Natural killer cell (primary cell): ENCODE measurements around the gene WEE1. TPM values are rescaled to one million over a fixed set of nuclear protein-coding genes. Genes with fewer than 3 reads are reported as not detected.
"Not testable (repeated sequence)": the region's sequence is repeated elsewhere in the genome, so short reads cannot be mapped to it uniquely, and the experiment has no call there.

Source experiments
- ATAC-seq, 3 donors: fragments of 150-1000 bp in 2 of 3; fragments of 200-7000 bp in 1 of 3; cut with Tn5 transposase; 1 replicate in 1 of 3; 2 replicates in 2 of 3; pipeline ENCODE4 v1.10.0; 2021; ENCODE audit warnings: mild to moderate bottlenecking in 2 of 3, moderate library complexity in 2 of 3
- DNase-seq, 2 donors: peaks; one replicate each; pipeline versions ENCODE4 v3.0.0 to v3.0.0-alpha.2; 2013 to 2021; ENCODE audit warnings: mixed read lengths in 1 of 2
- H3K27ac ChIP-seq: one replicate; pipeline ENCODE4 v1.5.1; 2013; ENCODE audit warnings: mild to moderate bottlenecking, low read length
- H3K27me3 ChIP-seq: one replicate; pipeline ENCODE4 v1.6.1; 2013; ENCODE audit warnings: low read length; ENCODE audit not compliant: control insufficient read depth, insufficient read depth
- H3K36me3 ChIP-seq: one replicate; pipeline ENCODE4 v1.6.1; 2013; ENCODE audit warnings: low read length; ENCODE audit not compliant: control insufficient read depth, insufficient read depth
- H3K4me1 ChIP-seq: one replicate; pipeline ENCODE4 v1.6.1; 2013; ENCODE audit warnings: low read length; ENCODE audit not compliant: control insufficient read depth, insufficient read depth
- H3K4me3 ChIP-seq: one replicate; pipeline ENCODE4 v1.5.1; 2013; ENCODE audit warnings: low read length
- H3K9me3 ChIP-seq: one replicate; pipeline ENCODE4 v1.6.1; 2013; ENCODE audit warnings: low read length; ENCODE audit not compliant: control insufficient read depth, insufficient read depth
- H3K27ac Mint-ChIP-seq, 2 donors: one replicate each; pipeline ENCODE4 v1.8.0; 2022; ENCODE audit warnings: mild to moderate bottlenecking in 2 of 2, mixed read lengths in 2 of 2, moderate library complexity in 1 of 2
- H3K27me3 Mint-ChIP-seq, 2 donors: one replicate each; pipeline ENCODE4 v1.8.0; 2022; ENCODE audit warnings: low read depth in 2 of 2, mixed read lengths in 2 of 2
- H3K36me3 Mint-ChIP-seq: one replicate; pipeline ENCODE4 v1.8.0; 2022; ENCODE audit warnings: mixed read lengths
- H3K4me1 Mint-ChIP-seq, 2 donors: one replicate each; pipeline ENCODE4 v1.8.0; 2022; ENCODE audit warnings: mixed read lengths in 2 of 2
- H3K4me3 Mint-ChIP-seq: one replicate; pipeline ENCODE4 v1.8.0; 2022; ENCODE audit warnings: mild to moderate bottlenecking, moderate library complexity, mixed read lengths
- H3K9me3 Mint-ChIP-seq, 2 donors: one replicate each; pipeline ENCODE4 v1.8.0; 2022; ENCODE audit warnings: mixed read lengths in 2 of 2
- WGBS: methylation state at CpG from one replicate; pipeline ENCODE4 v1.1.7; 2013; ENCODE audit warnings: missing lambda C conversion rate; ENCODE audit not compliant: insufficient coverage; 5-methylcytosine and 5-hydroxymethylcytosine counted together
- intact Hi-C: fragments of 100-400 bp; cut with micrococcal nuclease; formaldehyde crosslinking; loops from one replicate; pipeline ENCODE4 v1.14.2; 2022
- total RNA-seq, 4 donors: library from RNA; stranded (reverse); fragments of 120-200 nt in 1 of 4; gene quantifications; one replicate each; pipeline versions ENCODE4 v1.2.3 to v1.2.4, GENCODE V29; 2013 to 2022
- TF ChIP-seq, protein P1 (sequence below): fragments of 200-600 bp; IDR thresholded peaks from one replicate; pipeline ENCODE4 v1.8.0; 2022; ENCODE audit warnings: antibody characterized with exemption

The WEE1 gene
- total RNA-seq, 3 donors from 2014 or later (not counting 1 experiment from before 2014, with no cell fraction given) = 17.1 to 20.8 (median 19.0) TPM

DNA sequence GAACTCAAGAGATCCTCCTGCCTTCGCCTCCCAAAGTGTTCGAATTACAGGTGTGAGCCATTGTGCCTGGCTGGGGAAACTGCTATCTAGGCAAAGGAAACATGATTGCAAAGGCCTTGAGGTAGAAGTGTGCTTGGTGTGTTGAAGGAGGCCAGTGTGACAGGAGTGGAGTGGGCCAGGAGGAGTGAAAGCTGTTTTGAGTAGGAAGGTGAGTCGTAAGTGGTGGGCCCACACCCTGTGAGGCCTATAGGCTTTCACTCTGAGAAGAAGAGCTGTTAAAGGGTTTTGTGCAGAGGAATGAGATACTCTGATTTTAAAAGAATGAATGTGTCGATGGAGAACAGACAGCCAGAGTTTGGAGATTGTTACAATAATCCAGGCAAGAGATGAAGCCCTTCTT lies 43.4 kb downstream of the WEE1 start:
- H3K27ac ChIP-seq = no peak overlapping the region
- DNase-seq (no peak), ATAC-seq (no peak)
- H3K9me3 ChIP-seq = no peaks in the 10 kb centered on the region
- Mint-ChIP-seq H3K27ac (no peak overlapping the region), H3K4me1 (peaks cover 20 to 22% of the 10 kb centered on the region in 2 donors), H3K4me3 (no peak overlapping the region), H3K9me3 (no peaks in the 10 kb centered on the region), H3K27me3 (no peaks in the 10 kb centered on the region), H3K36me3 (no peaks in the 10 kb centered on the region)
- 87% methylated on average over 4 of the region's 4 CpGs for WGBS
- no peaks in the 10 kb centered on the region for H3K27me3 ChIP-seq
- TF ChIP-seq, protein P1, sequence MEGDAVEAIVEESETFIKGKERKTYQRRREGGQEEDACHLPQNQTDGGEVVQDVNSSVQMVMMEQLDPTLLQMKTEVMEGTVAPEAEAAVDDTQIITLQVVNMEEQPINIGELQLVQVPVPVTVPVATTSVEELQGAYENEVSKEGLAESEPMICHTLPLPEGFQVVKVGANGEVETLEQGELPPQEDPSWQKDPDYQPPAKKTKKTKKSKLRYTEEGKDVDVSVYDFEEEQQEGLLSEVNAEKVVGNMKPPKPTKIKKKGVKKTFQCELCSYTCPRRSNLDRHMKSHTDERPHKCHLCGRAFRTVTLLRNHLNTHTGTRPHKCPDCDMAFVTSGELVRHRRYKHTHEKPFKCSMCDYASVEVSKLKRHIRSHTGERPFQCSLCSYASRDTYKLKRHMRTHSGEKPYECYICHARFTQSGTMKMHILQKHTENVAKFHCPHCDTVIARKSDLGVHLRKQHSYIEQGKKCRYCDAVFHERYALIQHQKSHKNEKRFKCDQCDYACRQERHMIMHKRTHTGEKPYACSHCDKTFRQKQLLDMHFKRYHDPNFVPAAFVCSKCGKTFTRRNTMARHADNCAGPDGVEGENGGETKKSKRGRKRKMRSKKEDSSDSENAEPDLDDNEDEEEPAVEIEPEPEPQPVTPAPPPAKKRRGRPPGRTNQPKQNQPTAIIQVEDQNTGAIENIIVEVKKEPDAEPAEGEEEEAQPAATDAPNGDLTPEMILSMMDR = no peak
- H3K4me1 ChIP-seq = peaks cover 19% of the 10 kb centered on the region
- intact Hi-C loops = no loop called here
- H3K36me3 ChIP-seq = no peaks in the 10 kb centered on the region
- H3K4me3 ChIP-seq = no peak overlapping the region

DNA sequence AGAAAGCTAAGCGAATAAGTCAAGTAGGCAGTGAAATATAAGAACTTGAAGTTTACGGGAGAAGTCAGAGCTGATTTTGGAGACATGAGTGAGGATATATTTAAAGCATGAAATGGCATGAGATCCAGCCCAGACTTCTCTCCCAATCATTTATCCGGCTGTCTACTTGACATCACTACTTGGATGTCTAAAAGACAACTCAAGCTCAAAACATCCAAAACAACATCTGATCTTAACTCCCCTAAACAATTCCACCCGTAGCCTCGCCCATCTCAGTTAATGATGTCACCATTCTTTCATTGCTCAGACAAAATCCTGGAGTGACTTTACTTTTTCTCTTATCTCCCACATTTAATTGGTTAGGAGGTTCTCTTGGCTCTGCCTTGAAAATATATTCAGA lies 44.5 kb downstream of the WEE1 start:
- Mint-ChIP-seq H3K4me3 (no peak overlapping the region), H3K27ac (no peak overlapping the region), H3K4me1 (peaks cover 18 to 20% of the 10 kb centered on the region in 2 donors), H3K27me3 (no peaks in the 10 kb centered on the region), H3K9me3 (no peaks in the 10 kb centered on the region), H3K36me3 (no peaks in the 10 kb centered on the region)
- H3K4me1 ChIP-seq = peaks cover 16% of the 10 kb centered on the region
- intact Hi-C loops = no loop called here
- WGBS = 94% methylated on average over 5 of the region's 5 CpGs
- DNase-seq (no peak), ATAC-seq (no peak)
- no peaks in the 10 kb centered on the region for H3K27me3 ChIP-seq
- H3K9me3 ChIP-seq = no peaks in the 10 kb centered on the region
- no peaks in the 10 kb centered on the region for H3K36me3 ChIP-seq
- TF ChIP-seq, protein P1 = no peak
- H3K27ac ChIP-seq = no peak overlapping the region
- H3K4me3 ChIP-seq = no peak overlapping the region

DNA sequence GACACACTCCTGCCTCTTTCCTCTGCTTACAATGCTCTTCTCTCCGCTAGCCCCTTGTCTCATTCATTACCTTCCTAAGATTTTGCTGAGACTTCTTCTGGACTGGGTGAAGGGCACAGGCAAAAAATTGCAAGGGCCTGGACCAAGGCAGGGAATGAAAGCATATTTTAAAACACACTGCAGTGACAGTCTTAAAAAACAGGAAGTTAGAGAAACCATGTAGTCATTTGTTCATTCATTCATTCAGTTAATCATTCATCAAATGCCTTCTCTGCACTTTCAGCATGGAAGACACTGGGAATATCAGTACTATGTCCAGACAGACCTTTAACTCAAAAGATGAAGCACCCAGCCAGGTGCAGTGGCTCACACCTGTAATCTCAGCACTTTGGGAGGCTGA lies 45.5 kb downstream of the WEE1 start:
- H3K9me3 ChIP-seq = no peaks in the 10 kb centered on the region
- intact Hi-C loops = no loop called here

DNA sequence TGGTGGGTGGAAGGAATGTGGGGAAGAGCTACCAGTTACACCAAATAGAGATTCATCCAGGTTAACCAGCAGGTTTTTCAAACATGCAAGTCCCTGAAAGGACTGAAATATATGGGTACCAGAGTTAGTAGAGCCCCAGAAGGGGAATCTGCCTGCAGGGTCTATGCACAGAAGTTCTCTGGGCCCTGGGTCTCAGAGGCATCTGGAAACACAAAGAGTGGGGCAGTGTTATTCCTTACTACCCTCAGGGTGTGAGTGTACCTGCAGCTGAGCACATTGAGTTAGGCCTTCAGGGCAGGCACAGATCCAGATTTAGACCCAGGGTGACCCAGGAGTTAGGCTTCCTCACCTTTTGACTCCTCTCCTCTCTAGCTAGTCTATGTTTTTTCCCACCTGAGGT lies 46.5 kb downstream of the WEE1 start:
- ATAC-seq = no peak
- no peaks in the 10 kb centered on the region for H3K27me3 ChIP-seq
- Mint-ChIP-seq H3K36me3 (no peaks in the 10 kb centered on the region), H3K4me1 (no peaks in the 10 kb centered on the region), H3K27ac (no peak overlapping the region), H3K27me3 (no peaks in the 10 kb centered on the region), H3K9me3 (no peaks in the 10 kb centered on the region), H3K4me3 (no peak overlapping the region)
- H3K4me1 ChIP-seq = peaks cover under 1% of the 10 kb centered on the region
- H3K36me3 ChIP-seq = no peaks in the 10 kb centered on the region
- TF ChIP-seq, protein P1 = no peak
- H3K4me3 ChIP-seq = no peak overlapping the region
- no peak overlapping the region for H3K27ac ChIP-seq
- H3K9me3 ChIP-seq = no peaks in the 10 kb centered on the region
- DNase-seq = no peak
- intact Hi-C loops = no loop called here

More for the DNA sequence above, 45.5 kb downstream of the WEE1 start:
- H3K4me1 Mint-ChIP-seq = peaks cover 8 to 9% of the 10 kb centered on the region in 2 donors
- H3K4me1 ChIP-seq = peaks cover 6% of the 10 kb centered on the region
- no peak overlapping the region for H3K4me3 ChIP-seq
- H3K27me3 ChIP-seq = no peaks in the 10 kb centered on the region
- no peak overlapping the region for H3K27ac Mint-ChIP-seq
- TF ChIP-seq, protein P1 = no peak
- no peaks in the 10 kb centered on the region for H3K27me3 Mint-ChIP-seq
- 100% methylated on average over 1 of the region's 1 CpG for WGBS
- no peaks in the 10 kb centered on the region for H3K36me3 Mint-ChIP-seq
- ATAC-seq (no peak), DNase-seq (no peak)
- no peaks in the 10 kb centered on the region for H3K36me3 ChIP-seq
- no peaks in the 10 kb centered on the region for H3K9me3 Mint-ChIP-seq
- no peak overlapping the region for H3K4me3 Mint-ChIP-seq
- no peak overlapping the region for H3K27ac ChIP-seq

DNA sequence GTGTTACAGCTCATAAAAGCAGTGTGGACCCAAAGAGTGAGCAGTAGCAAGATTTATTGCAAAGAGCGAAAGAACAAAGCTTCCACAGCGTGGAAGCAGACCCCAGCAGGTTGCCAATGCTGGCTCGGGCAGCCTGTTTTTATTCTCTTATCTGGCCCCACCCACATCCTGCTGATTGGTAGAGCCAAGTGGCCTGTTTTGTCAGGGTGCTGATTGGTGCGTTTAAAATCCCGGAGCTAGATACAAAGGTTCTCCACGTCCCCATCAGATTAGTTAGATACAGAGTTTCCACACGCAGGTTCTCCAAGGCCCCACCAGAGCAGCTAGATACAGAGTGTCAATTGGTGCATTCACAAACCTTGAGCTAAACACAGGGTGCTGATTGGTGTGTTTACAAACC lies 48.9 kb downstream of the WEE1 start:
- H3K4me1 ChIP-seq, H3K36me3 Mint-ChIP-seq, intact Hi-C loops, H3K9me3 ChIP-seq, ATAC-seq, H3K27ac ChIP-seq, H3K27me3 Mint-ChIP-seq, H3K27ac Mint-ChIP-seq, DNase-seq, H3K4me3 ChIP-seq, H3K9me3 Mint-ChIP-seq, H3K27me3 ChIP-seq, H3K4me1 Mint-ChIP-seq, H3K36me3 ChIP-seq, H3K4me3 Mint-ChIP-seq: not testable (repeated sequence)
- WGBS = 84% methylated on average over 7 of the region's 7 CpGs

DNA sequence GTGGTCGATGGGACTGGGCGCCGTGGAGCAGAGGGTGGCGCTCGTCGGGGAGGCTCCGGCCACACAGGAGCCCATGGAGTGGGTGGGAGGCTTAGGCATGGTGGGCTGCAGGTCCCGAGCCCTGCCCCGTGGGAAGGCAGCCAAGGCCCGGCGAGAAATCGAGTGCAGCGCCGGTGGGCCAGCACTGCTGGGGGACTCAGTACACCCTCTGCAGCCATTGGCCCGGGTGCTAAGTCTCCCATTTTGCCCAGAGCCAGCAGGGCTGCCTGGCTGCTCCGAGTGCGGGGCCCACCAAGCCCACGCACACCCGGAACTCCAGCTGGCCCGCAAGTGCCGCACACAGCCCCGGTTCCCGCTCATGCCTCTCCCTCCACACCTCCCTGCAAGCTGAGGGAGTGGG lies 49.6 kb downstream of the WEE1 start:
- H3K27me3 Mint-ChIP-seq, H3K36me3 ChIP-seq, intact Hi-C loops, H3K4me3 Mint-ChIP-seq, ATAC-seq, H3K4me1 Mint-ChIP-seq, H3K4me1 ChIP-seq, H3K27ac ChIP-seq, DNase-seq, H3K27ac Mint-ChIP-seq, H3K36me3 Mint-ChIP-seq, H3K27me3 ChIP-seq, H3K9me3 Mint-ChIP-seq, H3K9me3 ChIP-seq, H3K4me3 ChIP-seq: not testable (repeated sequence)
- WGBS = 95% methylated on average over 15 of the region's 23 CpGs
